HG03108 (cell line): ENCODE results near the gene FDXR.

Experiments
- ATAC-seq: cut with Tn5 transposase; IDR thresholded peaks from one replicate; pipeline ENCODE4 v1.9.1; 2021; ENCODE audit warnings: moderate library complexity; ENCODE audit not compliant: unreplicated experiment

FDXR gene

DNA sequence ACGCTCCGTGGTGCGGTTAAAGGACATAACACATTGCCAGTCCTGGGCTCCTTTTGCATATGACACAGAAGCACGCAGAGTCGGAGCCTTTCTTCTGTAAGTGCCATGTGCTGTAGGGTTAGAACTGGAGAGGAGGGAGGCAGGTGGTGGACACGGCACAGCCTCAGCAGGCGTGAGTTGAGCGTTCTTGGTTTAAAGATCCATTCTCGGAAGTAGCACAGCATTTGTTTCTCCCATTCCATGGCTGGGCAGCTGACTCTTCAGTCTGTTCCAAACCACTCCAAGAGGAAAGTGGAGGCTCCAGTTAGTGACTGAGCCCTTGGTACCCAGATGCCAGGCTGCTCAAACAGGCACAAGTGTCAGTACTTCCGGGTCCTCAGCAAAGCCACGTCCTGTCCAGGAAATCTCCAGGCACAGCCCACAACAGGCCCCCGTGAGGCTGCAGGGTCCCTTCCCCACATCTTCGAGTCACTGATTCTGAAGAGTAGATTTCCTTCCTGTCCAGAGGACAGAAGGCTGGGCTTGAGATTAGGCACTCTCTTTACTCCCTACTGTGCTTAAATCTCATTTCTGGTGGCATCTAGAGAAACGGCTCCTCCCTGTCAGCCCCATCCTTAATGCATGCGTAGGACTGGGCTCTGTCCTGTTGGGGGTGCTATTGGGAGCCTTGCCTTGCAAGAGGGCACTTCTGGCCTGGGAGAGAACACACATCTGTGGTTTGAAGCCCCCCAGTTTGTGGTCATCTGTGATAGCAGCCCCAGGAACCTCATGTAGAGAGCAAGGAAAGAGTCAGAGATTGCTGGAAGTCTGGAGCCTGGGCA is 57.0 kb downstream of the FDXR start:
- ATAC-seq: no peak

DNA sequence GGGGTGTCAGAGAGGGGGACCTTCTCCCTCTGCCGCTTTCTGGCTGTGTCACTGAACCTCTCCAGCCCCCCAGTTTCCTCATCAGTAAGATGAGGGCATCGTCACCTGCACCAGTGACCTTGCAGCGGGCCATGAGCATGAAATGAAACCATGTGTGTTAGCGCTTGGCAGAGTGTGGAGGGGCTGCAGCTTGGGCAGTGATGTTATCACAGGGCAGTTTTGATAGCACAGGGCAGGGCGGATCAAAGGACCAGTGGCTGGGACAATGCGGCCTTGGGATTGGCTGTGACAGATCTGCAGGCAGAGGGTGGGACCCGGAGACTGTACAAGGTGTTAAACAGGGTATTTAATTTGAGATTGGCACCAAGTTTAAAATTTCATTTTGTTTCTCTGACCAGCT is 57.7 kb downstream of the FDXR start:
- ATAC-seq: no peak

GRCh38 chr17:74814453-74814852 is 58.3 kb downstream of the FDXR start:
- no peak for ATAC-seq
